GM12878 (cell line): Measurements from ENCODE around the gene LAIR1. TPM values are rescaled to one million over a fixed set of nuclear protein-coding genes. Genes with fewer than 3 reads are reported as not detected.
"Not testable (repeated sequence)": the region's sequence is repeated elsewhere in the genome, so short reads cannot be mapped to it uniquely, and the experiment has no call there.

Experiments
- ATAC-seq: fragments of 200-7000 bp; cut with Tn5 transposase; 3 replicates; pipeline ENCODE4 v1.9.1; 2020; ENCODE audit warnings: mild to moderate bottlenecking, moderate library complexity
- BruUV-seq: library from RNA; stranded (reverse); fragments of 400-500 nt; replicated peaks from 2 replicates; lab custom pipeline; 2021; lab: Mats Ljungman, UMichigan
- CTCF ChIA-PET: fragments of 300-600 bp; sonication (Branson Sonifier 250); formaldehyde crosslinking; extraction: SDS; loops from one replicate; lab custom pipeline; 2021; ENCODE audit warnings: inconsistent platforms; lab: Yijun Ruan, JAX
- POLR2A ChIA-PET: fragments of 350-600 bp; formaldehyde crosslinking; extraction: SDS; loops from one replicate; lab custom pipeline; 2021; ENCODE audit warnings: inconsistent platforms; lab: Charles Lee
- RAD21 ChIA-PET: fragments of 300-600 bp; sonication (Branson Sonifier 250); formaldehyde crosslinking; loops from one replicate; lab custom pipeline; 2023; ENCODE audit warnings: antibody characterized with exemption; ENCODE audit not compliant: unreplicated experiment; lab: Charles Lee
- SMC1A ChIA-PET: fragments of 300-600 bp; sonication (Branson Sonifier 250); formaldehyde crosslinking; loops from one replicate; lab custom pipeline; 2023; ENCODE audit not compliant: unreplicated experiment, uncharacterized antibody; lab: Charles Lee
- DNase-seq: peaks from one replicate; pipeline ENCODE4 v3.0.0-alpha.2; 2011; ENCODE audit warnings: low read depth, low spot score
- FAIRE-seq: peaks from 3 replicates; lab custom pipeline; 2011; peaks lifted over from hg19 to GRCh38; lab: Jason Lieb, UNC
- H2AFZ ChIP-seq: 2 replicates; pipeline ENCODE4 v1.6.0; 2011; ENCODE audit warnings: low read depth, low read length, control low read depth; ENCODE audit not compliant: control insufficient read depth
- H3K27ac ChIP-seq: 2 replicates; pipeline ENCODE4 v1.5.1; 2011; ENCODE audit warnings: control low read depth; ENCODE audit not compliant: control insufficient read depth, insufficient read depth
- H3K27me3 ChIP-seq, 2 experiments: replicated peaks in 1 of 2; 2 replicates each; pipeline versions ENCODE4 v1.6.0 to v1.6.1; 2011; ENCODE audit warnings: low read length in 1 of 2; ENCODE audit not compliant: control insufficient read depth in 2 of 2, insufficient read depth in 2 of 2
- H3K36me3 ChIP-seq, 2 experiments: 2 replicates each; pipeline ENCODE4 v1.5.1; 2011; ENCODE audit warnings: low read length in 1 of 2; ENCODE audit not compliant: control insufficient read depth in 2 of 2, insufficient read depth in 2 of 2
- H3K4me1 ChIP-seq: 2 replicates; pipeline ENCODE4 v1.6.1; 2011; ENCODE audit warnings: mild to moderate bottlenecking, low read length, moderate library complexity, mixed read lengths; ENCODE audit not compliant: control insufficient read depth, insufficient read depth
- H3K4me2 ChIP-seq: 2 replicates; pipeline ENCODE4 v1.6.0; 2011; ENCODE audit warnings: control low read depth; ENCODE audit not compliant: control insufficient read depth, insufficient read depth
- H3K4me3 ChIP-seq: fragments of 200-600 bp; sonication (generic); 2 replicates; pipeline ENCODE4 v1.5.1; 2016
- H3K79me2 ChIP-seq: 2 replicates; pipeline ENCODE4 v1.6.0; 2011; ENCODE audit warnings: low read length; ENCODE audit not compliant: control insufficient read depth, insufficient read depth
- H3K9ac ChIP-seq: 2 replicates; pipeline ENCODE4 v1.8.0; 2011; ENCODE audit warnings: low read length, control low read depth, mixed read lengths; ENCODE audit not compliant: control insufficient read depth, insufficient read depth
- H3K9me3 ChIP-seq: replicated peaks from 3 replicates; pipeline ENCODE4 v1.5.1; 2011; ENCODE audit warnings: mild to moderate bottlenecking, low read length; ENCODE audit not compliant: control insufficient read depth, insufficient read depth
- H4K20me1 ChIP-seq: 2 replicates; pipeline ENCODE4 v1.6.0; 2011; ENCODE audit not compliant: control insufficient read depth, insufficient read depth
- BHLHE40 ChIP-seq, 2 experiments: fragments of 450-650 bp in 1 of 2; IDR thresholded peaks; 2 replicates each; pipeline ENCODE4 v1.6.1; 2011 to 2017; ENCODE audit warnings: low read depth in 2 of 2, borderline replicate concordance in 1 of 2, improper control_type of control experiment in 1 of 2, low read length in 1 of 2, mild to moderate bottlenecking in 1 of 2
- MEF2B ChIP-seq: fragments of 450-650 bp; IDR thresholded peaks from 2 replicates; pipeline ENCODE4 v1.6.1; 2018; ENCODE audit warnings: mild to moderate bottlenecking, moderate library complexity; ENCODE audit not compliant: partially characterized antibody, poor library complexity, severe bottlenecking
- ZNF592 ChIP-seq: fragments of 450-650 bp; IDR thresholded peaks from 2 replicates; pipeline ENCODE4 v1.6.1; 2017; ENCODE audit warnings: mild to moderate bottlenecking, moderate library complexity
- ZNF687 ChIP-seq: fragments of 450-650 bp; IDR thresholded peaks from 2 replicates; pipeline ENCODE4 v1.6.1; 2017; ENCODE audit warnings: mild to moderate bottlenecking, moderate library complexity
- WGBS: methylation state at CpG from one replicate; pipeline ENCODE4 v1.1.6; 2016; ENCODE audit warnings: low lambda C conversion rate; ENCODE audit not compliant: insufficient replicate concordance, insufficient coverage; ENCODE audit errors: missing lambda C conversion rate; 5-methylcytosine and 5-hydroxymethylcytosine counted together
- in situ Hi-C: fragments of 300-500 bp; cut with MboI; formaldehyde crosslinking; loops from 9 replicates; pipeline ENCODE4 v1.14.3; 2018; ENCODE audit warnings: mixed read lengths
- intact Hi-C: fragments of 100-400 bp; cut with micrococcal nuclease; formaldehyde crosslinking; loops from one replicate; pipeline ENCODE4 v1.14.2; 2022; ENCODE audit not compliant: unreplicated experiment
- polyA plus RNA-seq, 11 experiments: library from polyadenylated mRNA; depleted of rRNA in 4 of 11; unstranded in 6 of 11; stranded (reverse) in 5 of 11; fragments of >200 nt; fragmentation: Nextera tagmentation in 4 of 11; fragmentation: Illumina TruSeq in 1 of 11; extraction: Ambion mirVana in 4 of 11; extraction: Trizol in 1 of 11; gene quantifications; 1 replicate in 1 of 11; 2 replicates in 10 of 11; pipeline versions ENCODE4 v1.2.1 to v1.2.3, GENCODE V29; 2011 to 2016; ENCODE audit warnings: inconsistent platforms in 2 of 11, missing spikeins in 2 of 11, low read depth in 1 of 11
- total RNA-seq, 4 experiments: library from RNA; depleted of rRNA in 3 of 4; stranded (reverse); fragments of >200 nt in 3 of 4; fragmentation: Illumina TruSeq in 1 of 4; extraction: Trizol in 1 of 4; gene quantifications; 2 replicates each; pipeline versions ENCODE4 v1.2.1 to v1.2.3, GENCODE V29; 2013 to 2021

LAIR1 gene
- total and polyA plus RNA-seq, 10 of the 15 experiments (the other 5 are each of a cell fraction or from before 2014, with no cell fraction given): 8.6 to 58.2 (median 35.3) TPM

- CTCF ChIA-PET: interaction anchor here (1.0 to 9.9 kb wide), 3 partner anchors 12 to 61 kb away, joined by 4 to 205 read pairs (median 171); no protein-coding TSS in a partner anchor
- TF ChIP-seq BHLHE40 (IDR thresholded peaks at IDR 0.05; ENCODE audit: borderline replicate concordance in 1 of 2, low read depth in 2 of 2, low read length in 1 of 2): peak in 1 of 2 experiments; percentile 32; a peak in 1 of 4 replicates
- 0 out of 2 replicates have a peak, but pooled peaks have one; percentile 41 for TF ChIP-seq ZNF592
- TF ChIP-seq MEF2B: peak; percentile 89
- peak; percentile 82 for TF ChIP-seq ZNF687
- BruUV-seq, H3K9ac ChIP-seq, H3K79me2 ChIP-seq, H2AFZ ChIP-seq, ATAC-seq, H3K4me2 ChIP-seq, H4K20me1 ChIP-seq, H3K9me3 ChIP-seq, FAIRE-seq, H3K4me3 ChIP-seq, H3K4me1 ChIP-seq, intact Hi-C loops, H3K36me3 ChIP-seq, DNase-seq, H3K27me3 ChIP-seq, H3K27ac ChIP-seq: not testable (repeated sequence)
- in situ Hi-C loops: loop anchor here (5.0 kb wide), 1 partner anchor 64 kb away; no protein-coding TSS in a partner anchor
- POLR2A ChIA-PET: interaction anchor here (2.3 kb wide), 1 partner anchor 17 kb away, joined by 11 read pairs; no protein-coding TSS in a partner anchor
- RAD21 ChIA-PET: interaction anchor here (6.1 kb wide), 1 partner anchor 61 kb away, joined by 94 read pairs; no protein-coding TSS in a partner anchor
- WGBS: 8% methylated on average over 5 of the region's 5 CpGs
- SMC1A ChIA-PET: interaction anchor here (1.0 to 6.4 kb wide), 4 partner anchors 8 to 61 kb away, joined by 4 to 116 read pairs (median 22); no protein-coding TSS in a partner anchor
Measured at GRCh38 chr19:54328781-54329180, 36.0 kb downstream of the LAIR1 start.
